Stimulated activated CD8-positive, alpha-beta memory T cell treated with anti-CD3 and anti-CD28 coated beads, Interleukin-4, amount 100 ng/mL, for 24 hours (primary cell): ENCODE data around the gene ENOX1.

Experiments used
- DNase-seq: peaks from one replicate; pipeline ENCODE4 v3.0.0-alpha.2; 2020; ENCODE audit warnings: low read depth

Gene ENOX1

GRCh38 chr13:43315522-43315921 is 471.2 kb downstream of the ENOX1 start:
- no peak for DNase-seq

- no peak for DNase-seq
Measured at GRCh38 chr13:43309311-43309710, 477.5 kb downstream of the ENOX1 start.

- no peak for DNase-seq
Measured at GRCh38 chr13:43307921-43308433, 478.8 kb downstream of the ENOX1 start.

- no peak for DNase-seq
Measured at GRCh38 chr13:43307221-43307920, 479.4 kb downstream of the ENOX1 start.

GRCh38 chr13:43306372-43306771 is 480.4 kb downstream of the ENOX1 start:
- DNase-seq: no peak

- DNase-seq: no peak
Measured at GRCh38 chr13:43305416-43305815, 481.4 kb downstream of the ENOX1 start.

GRCh38 chr13:43304945-43305344 is 481.8 kb downstream of the ENOX1 start:
- DNase-seq: no peak

- DNase-seq: no peak
Measured at GRCh38 chr13:43304449-43304848, 482.3 kb downstream of the ENOX1 start.

GRCh38 chr13:43303033-43303729 is 483.6 kb downstream of the ENOX1 start:
- DNase-seq: no peak

GRCh38 chr13:43301346-43301969 is 485.3 kb downstream of the ENOX1 start:
- no peak for DNase-seq

GRCh38 chr13:43300865-43301264 is 485.9 kb downstream of the ENOX1 start:
- no peak for DNase-seq

GRCh38 chr13:43299374-43299773 is 487.4 kb downstream of the ENOX1 start:
- no peak for DNase-seq

GRCh38 chr13:43298816-43299215 is 488.0 kb downstream of the ENOX1 start:
- DNase-seq: no peak

- no peak for DNase-seq
Measured at GRCh38 chr13:43297967-43298678, 488.6 kb downstream of the ENOX1 start.

GRCh38 chr13:43295825-43296564 is 490.8 kb downstream of the ENOX1 start:
- DNase-seq: no peak

- DNase-seq: no peak
Measured at GRCh38 chr13:43295321-43295720, 491.5 kb downstream of the ENOX1 start.

GRCh38 chr13:43294412-43294811 is 492.4 kb downstream of the ENOX1 start:
- DNase-seq: no peak

- DNase-seq: no peak
Measured at GRCh38 chr13:43293986-43294385, 492.8 kb downstream of the ENOX1 start.

- no peak for DNase-seq
Measured at GRCh38 chr13:43293561-43293960, 493.2 kb downstream of the ENOX1 start.

GRCh38 chr13:43293008-43293407 is 493.8 kb downstream of the ENOX1 start:
- DNase-seq: no peak

GRCh38 chr13:43291287-43292060 is 495.3 kb downstream of the ENOX1 start:
- no peak for DNase-seq
